ENCODE measurements around the gene TANGO6.

GRCh38 chr16:69116256-69116875 is 273.0 kb downstream of the TANGO6 start:
- TF ChIP-seq CTCF (IDR thresholded peaks at IDR 0.05) (no peak), POLR2A (IDR thresholded peaks at IDR 0.05) (no peak)

Measured in body of pancreas (tissue), 4 donors.